Gastrocnemius medialis (tissue), 4 donors: ENCODE results near the gene RNF115. TPM values are rescaled to one million over a fixed set of nuclear protein-coding genes. Genes with fewer than 3 reads are reported as not detected.
"Not testable (repeated sequence)": the region's sequence is repeated elsewhere in the genome, so short reads cannot be mapped to it uniquely, and the experiment has no call there.

ENCODE experiments used
- ATAC-seq, 2 donors: fragments of 150-250 bp; one replicate each; pipeline ENCODE4 v1.9.1; 2016
- DNase-seq, 2 donors: peaks; one replicate each; pipeline ENCODE4 v3.0.0-alpha.2; 2019
- H3K27ac ChIP-seq, 4 donors: fragments of 200-600 bp; sonication (generic); 1 replicate in 1 of 4; 2 replicates in 3 of 4; pipeline ENCODE4 v1.5.1; 2016 to 2018; ENCODE audit warnings: mild to moderate bottlenecking in 2 of 4, moderate library complexity in 1 of 4
- H3K27me3 ChIP-seq, 3 donors: fragments of 200-600 bp; sonication (generic) in 2 of 3; 1 replicate in 1 of 3; 2 replicates in 2 of 3; pipeline versions ENCODE4 v1.5.1 to v1.6.0; 2016 to 2019; ENCODE audit warnings: mild to moderate bottlenecking in 1 of 3, moderate library complexity in 1 of 3
- H3K36me3 ChIP-seq, 2 donors: fragments of 200-600 bp; sonication (generic) in 1 of 2; one replicate each; pipeline ENCODE4 v1.5.1; 2017 to 2018
- H3K4me1 ChIP-seq, 2 donors: fragments of 200-600 bp; sonication (generic) in 1 of 2; one replicate each; pipeline ENCODE4 v1.5.1; 2016 to 2017; ENCODE audit warnings: mild to moderate bottlenecking in 2 of 2
- H3K4me3 ChIP-seq, 4 donors: fragments of 200-600 bp; sonication (generic) in 3 of 4; 1 replicate in 1 of 4; 2 replicates in 3 of 4; pipeline ENCODE4 v1.5.1; 2016 to 2019; ENCODE audit warnings: mild to moderate bottlenecking in 2 of 4
- H3K9me3 ChIP-seq, 3 donors: fragments of 200-600 bp; sonication (generic) in 2 of 3; 1 replicate in 1 of 3; 2 replicates in 2 of 3; pipeline ENCODE4 v1.5.1; 2016 to 2019
- POLR2A ChIP-seq, 2 donors: fragments of 450-650 bp; IDR thresholded peaks; one replicate each; pipeline ENCODE4 v1.6.1; 2017; ENCODE audit warnings: antibody characterized with exemption in 2 of 2, mild to moderate bottlenecking in 2 of 2, moderate library complexity in 2 of 2
- in situ Hi-C, 4 donors: fragments of 200-750 bp; cut with MboI; loops; one replicate each; pipeline versions ENCODE4 v1.15.0 to v1.8.0; 2017; ENCODE audit warnings: low sequenced_read_pairs in 4 of 4
- intact Hi-C: fragments of 100-400 bp; cut with DNase I; formaldehyde crosslinking; loops from one replicate; pipeline ENCODE4 v1.15.1; 2023; ENCODE audit warnings: low total_unique reads
- total RNA-seq, 4 donors: library from RNA; depleted of rRNA; stranded (reverse); fragments of >200 nt; gene quantifications; one replicate each; pipeline versions ENCODE4 v1.1.0 to v1.2.3, GENCODE V29; 2016
- TF ChIP-seq, protein P1 (sequence below), 5 experiments: fragments of 450-650 bp in 3 of 5; fragments of 200-600 bp in 2 of 5; sonication (generic) in 2 of 5; IDR thresholded peaks in 4 of 5; conservative IDR thresholded peaks in 1 of 5; 1 replicate in 4 of 5; 2 replicates in 1 of 5; pipeline ENCODE4 v1.5.1; 2016 to 2019; ENCODE audit warnings: antibody characterized with exemption in 5 of 5, mild to moderate bottlenecking in 3 of 5, moderate library complexity in 3 of 5

Gene RNF115
- total RNA-seq, 4 donors from 2014 or later = 16.1 to 65.4 (median 37.3) TPM

DNA sequence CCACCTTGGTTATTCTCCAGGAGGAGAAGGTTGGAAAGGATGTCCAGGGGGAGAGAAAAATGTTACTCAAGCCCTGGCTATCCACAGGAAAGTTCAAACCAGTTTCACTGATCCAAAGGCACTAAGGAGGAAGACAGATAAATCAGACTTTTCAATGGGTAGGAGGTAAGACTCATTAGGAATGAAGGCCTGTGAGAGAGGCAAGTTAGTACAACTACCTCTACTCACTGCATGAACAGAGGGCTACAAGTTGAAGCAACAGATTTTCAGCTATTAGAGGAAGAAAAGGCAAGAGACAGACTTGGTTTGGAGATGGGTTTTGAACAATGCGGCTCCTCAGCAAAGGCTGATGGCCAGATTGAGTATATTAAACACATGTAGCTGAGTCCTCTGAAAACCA lies 87.7 kb downstream of the RNF115 start:
- H3K27ac ChIP-seq = no peak overlapping the region
- no peaks in the 10 kb centered on the region for H3K9me3 ChIP-seq
- H3K36me3 ChIP-seq = peaks cover 0 to 10% of the 10 kb centered on the region in 2 donors
- intact Hi-C loops (no loop called here), in situ Hi-C loops (no loop called here)
- no peaks in the 10 kb centered on the region for H3K27me3 ChIP-seq
- TF ChIP-seq, protein P1, sequence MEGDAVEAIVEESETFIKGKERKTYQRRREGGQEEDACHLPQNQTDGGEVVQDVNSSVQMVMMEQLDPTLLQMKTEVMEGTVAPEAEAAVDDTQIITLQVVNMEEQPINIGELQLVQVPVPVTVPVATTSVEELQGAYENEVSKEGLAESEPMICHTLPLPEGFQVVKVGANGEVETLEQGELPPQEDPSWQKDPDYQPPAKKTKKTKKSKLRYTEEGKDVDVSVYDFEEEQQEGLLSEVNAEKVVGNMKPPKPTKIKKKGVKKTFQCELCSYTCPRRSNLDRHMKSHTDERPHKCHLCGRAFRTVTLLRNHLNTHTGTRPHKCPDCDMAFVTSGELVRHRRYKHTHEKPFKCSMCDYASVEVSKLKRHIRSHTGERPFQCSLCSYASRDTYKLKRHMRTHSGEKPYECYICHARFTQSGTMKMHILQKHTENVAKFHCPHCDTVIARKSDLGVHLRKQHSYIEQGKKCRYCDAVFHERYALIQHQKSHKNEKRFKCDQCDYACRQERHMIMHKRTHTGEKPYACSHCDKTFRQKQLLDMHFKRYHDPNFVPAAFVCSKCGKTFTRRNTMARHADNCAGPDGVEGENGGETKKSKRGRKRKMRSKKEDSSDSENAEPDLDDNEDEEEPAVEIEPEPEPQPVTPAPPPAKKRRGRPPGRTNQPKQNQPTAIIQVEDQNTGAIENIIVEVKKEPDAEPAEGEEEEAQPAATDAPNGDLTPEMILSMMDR (IDR thresholded peaks at IDR 0.05 in 4 of 5, conservative IDR thresholded peaks at IDR 0.05 in 1 of 5) = no peak
- TF ChIP-seq POLR2A (IDR thresholded peaks at IDR 0.05) = no peak
- DNase-seq (no peak), ATAC-seq (no peak)
- H3K4me3 ChIP-seq = no peak overlapping the region
- H3K4me1 ChIP-seq = no peaks in the 10 kb centered on the region

DNA sequence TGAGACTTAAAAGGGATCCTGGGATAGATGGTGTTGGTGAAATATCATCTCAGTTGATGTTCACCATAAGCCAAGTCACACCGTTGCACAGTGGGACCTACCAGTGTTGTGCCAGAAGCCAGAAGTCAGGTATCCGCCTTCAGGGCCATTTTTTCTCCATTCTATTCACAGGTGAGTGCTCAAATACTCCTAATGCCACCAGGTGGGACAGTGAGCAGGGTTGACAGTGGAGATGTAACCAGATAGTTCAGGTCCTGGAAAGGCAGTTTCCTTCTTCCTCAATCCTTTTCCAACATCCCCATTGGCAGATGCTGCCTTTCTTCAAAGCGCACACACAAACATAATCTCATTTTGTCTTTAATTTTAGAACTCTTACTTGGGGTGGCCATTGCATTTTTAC lies 93.0 kb downstream of the RNF115 start:
- Histone ChIP-seq H3K4me3 (no peak overlapping the region), H3K4me1 (no peaks in the 10 kb centered on the region), H3K36me3 (no peaks in the 10 kb centered on the region), H3K27me3 (no peaks in the 10 kb centered on the region), H3K9me3 (no peaks in the 10 kb centered on the region), H3K27ac (no peak overlapping the region)
- ATAC-seq (no peak), DNase-seq (no peak)
- in situ Hi-C loops = no loop called here
- intact Hi-C loops = no loop called here
- TF ChIP-seq, protein P1 (IDR thresholded peaks at IDR 0.05 in 4 of 5, conservative IDR thresholded peaks at IDR 0.05 in 1 of 5) = no peak
- TF ChIP-seq POLR2A (IDR thresholded peaks at IDR 0.05) = no peak

DNA sequence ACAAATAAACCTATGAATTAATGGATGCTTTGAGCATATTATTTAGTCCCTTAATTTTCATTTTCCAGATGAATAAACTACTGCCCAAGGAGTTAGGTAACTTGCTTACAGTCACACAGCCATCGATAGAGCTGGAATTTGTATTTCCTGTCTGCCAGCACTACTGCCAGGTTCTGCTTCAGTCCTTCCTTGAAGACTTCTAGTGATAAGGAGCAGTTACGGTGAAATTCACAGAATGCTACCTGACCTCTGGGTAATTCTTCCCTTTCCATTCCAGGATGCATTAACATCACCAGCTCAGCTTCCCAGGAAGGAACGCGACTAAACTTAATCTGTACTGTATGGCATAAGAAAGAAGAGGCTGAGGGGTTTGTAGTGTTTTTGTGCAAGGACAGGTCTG lies 93.4 kb downstream of the RNF115 start:
- Histone ChIP-seq H3K36me3 (no peaks in the 10 kb centered on the region), H3K27ac (no peak overlapping the region), H3K4me1 (no peaks in the 10 kb centered on the region), H3K27me3 (no peaks in the 10 kb centered on the region), H3K4me3 (no peak overlapping the region), H3K9me3 (no peaks in the 10 kb centered on the region)
- ATAC-seq = no peak
- intact Hi-C loops = no loop called here
- in situ Hi-C loops = no loop called here
- TF ChIP-seq, protein P1 (IDR thresholded peaks at IDR 0.05 in 4 of 5, conservative IDR thresholded peaks at IDR 0.05 in 1 of 5) = no peak
- no peak for TF ChIP-seq POLR2A (IDR thresholded peaks at IDR 0.05)
- DNase-seq = no peak

DNA sequence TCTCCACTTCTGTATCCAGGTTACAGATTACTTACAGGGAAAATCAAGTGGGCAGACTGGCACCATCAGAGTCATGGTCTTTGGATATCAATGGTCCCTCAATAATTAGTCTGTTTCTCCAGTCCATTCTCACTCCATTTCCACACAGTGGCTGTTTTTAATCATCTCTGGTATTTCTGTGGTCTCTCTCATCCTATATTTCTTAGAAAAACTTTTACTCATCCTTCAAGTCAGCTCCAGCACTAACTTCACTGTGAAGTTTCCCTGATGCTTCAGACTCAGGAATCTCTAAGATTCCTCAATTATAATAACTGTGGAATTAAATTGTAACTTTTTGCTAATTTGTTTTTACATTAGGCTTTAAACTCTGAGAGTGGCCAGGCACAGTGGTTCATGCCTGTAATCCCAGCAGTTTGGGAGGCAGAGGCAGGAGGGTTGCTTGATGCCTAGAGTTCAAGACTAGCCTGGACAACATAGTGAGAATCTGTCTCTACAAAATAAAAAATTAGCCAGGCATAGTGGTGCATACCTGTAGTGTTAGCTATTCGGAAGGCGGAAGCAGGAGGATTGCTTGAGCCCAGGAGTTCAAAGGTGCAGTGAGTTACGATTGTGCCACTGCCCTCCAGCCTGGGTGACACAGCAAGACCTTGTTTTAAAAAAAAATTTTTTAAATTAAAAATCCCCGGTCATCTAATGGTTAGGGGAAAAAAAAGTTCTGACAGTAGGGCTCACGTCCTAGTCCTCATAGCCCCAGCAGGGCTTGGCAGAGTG lies 94.0 kb downstream of the RNF115 start:
- in situ Hi-C loops (no loop called here), intact Hi-C loops (no loop called here)
- Histone ChIP-seq H3K4me1 (no peaks in the 10 kb centered on the region), H3K27me3 (no peaks in the 10 kb centered on the region), H3K36me3 (no peaks in the 10 kb centered on the region), H3K9me3 (no peaks in the 10 kb centered on the region), H3K4me3 (no peak overlapping the region), H3K27ac (no peak overlapping the region)
- TF ChIP-seq, protein P1 (IDR thresholded peaks at IDR 0.05 in 4 of 5, conservative IDR thresholded peaks at IDR 0.05 in 1 of 5) = no peak
- no peak for TF ChIP-seq POLR2A (IDR thresholded peaks at IDR 0.05)
- DNase-seq (no peak), ATAC-seq (no peak)

DNA sequence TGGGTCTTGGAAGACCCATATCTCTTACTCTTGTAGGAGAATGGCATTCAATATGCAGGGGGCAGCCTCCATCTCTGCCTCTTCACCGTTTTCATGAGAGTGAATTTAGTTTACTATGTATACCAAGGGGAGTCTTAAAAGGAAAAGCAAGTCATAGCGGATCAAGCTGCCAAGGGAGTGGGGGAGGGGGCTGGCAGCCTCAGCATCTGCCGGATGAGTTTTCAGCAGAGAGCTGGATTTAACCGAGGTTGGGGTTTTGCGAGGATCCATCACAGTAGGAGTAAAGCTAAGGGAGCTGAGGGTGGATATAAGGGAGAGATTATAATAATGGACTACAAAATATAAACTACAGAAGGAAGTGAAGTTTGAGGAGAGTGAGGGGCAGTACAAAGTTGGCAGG lies 94.7 kb downstream of the RNF115 start:
- intact Hi-C loops = no loop called here
- no peak for DNase-seq
- Histone ChIP-seq H3K9me3 (no peaks in the 10 kb centered on the region), H3K4me3 (no peak overlapping the region), H3K36me3 (no peaks in the 10 kb centered on the region), H3K27me3 (no peaks in the 10 kb centered on the region), H3K4me1 (no peaks in the 10 kb centered on the region), H3K27ac (no peak overlapping the region)
- in situ Hi-C loops = no loop called here
- ATAC-seq = no peak
- no peak for TF ChIP-seq POLR2A (IDR thresholded peaks at IDR 0.05)
- TF ChIP-seq, protein P1 (IDR thresholded peaks at IDR 0.05 in 4 of 5, conservative IDR thresholded peaks at IDR 0.05 in 1 of 5) = no peak

DNA sequence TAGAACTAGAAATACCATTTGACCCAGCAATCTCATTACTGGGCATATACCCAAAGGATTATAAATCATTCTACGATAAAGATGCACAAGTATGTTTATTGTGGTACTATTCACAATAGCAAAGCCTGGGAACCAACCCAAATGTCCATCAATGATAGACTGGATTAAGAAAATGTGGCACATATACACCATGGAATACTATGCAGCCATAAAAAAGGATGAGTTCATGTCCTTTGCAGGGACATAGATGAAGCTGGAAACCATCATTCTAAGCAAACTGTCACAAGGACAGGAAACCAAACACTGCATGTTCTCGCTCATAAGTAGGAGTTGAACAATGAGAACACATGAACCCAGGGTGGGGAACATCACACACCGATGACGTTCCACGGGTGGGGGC lies 97.7 kb downstream of the RNF115 start:
- H3K4me1 ChIP-seq, H3K36me3 ChIP-seq, H3K27ac ChIP-seq, H3K27me3 ChIP-seq, ATAC-seq, H3K4me3 ChIP-seq, DNase-seq, H3K9me3 ChIP-seq, intact Hi-C loops, in situ Hi-C loops: not testable (repeated sequence)
